ENCODE results near the gene RAB33B.

DNA sequence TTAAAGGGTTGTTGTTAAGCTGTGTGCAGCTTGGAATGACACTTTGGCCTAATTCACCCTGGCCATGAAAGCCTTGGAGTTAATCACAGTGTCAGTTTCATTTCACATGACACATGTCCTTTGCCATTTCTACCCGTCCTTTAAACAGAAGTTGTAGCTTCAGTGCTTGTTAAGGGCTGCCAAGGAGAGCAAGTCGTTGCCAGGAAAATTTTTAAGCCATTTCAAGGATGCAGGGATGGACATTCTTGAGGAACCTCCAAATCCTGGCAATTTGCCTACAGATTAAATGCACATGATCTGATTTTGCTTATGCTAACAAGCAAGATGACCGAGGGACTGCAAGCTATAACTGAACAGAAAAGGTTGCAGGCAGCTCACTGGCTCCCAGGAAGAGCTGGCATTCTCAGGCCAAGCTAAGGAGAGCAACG, 61.6 kb downstream of the RAB33B start:
- TF ChIP-seq GABPA (IDR thresholded peaks at IDR 0.05; ENCODE audit: borderline replicate concordance, insufficient read depth, low read length) (no peak), ZNF274 (IDR thresholded peaks at IDR 0.05; ENCODE audit: borderline replicate concordance, extremely low read depth, low read length) (no peak)
